GM21515 (cell line): Measurements from ENCODE around the gene RPIA.
"Not testable (repeated sequence)": the region's sequence is repeated elsewhere in the genome, so short reads cannot be mapped to it uniquely, and the experiment has no call there.

Experiments used
- ATAC-seq: cut with Tn5 transposase; IDR thresholded peaks from one replicate; pipeline ENCODE4 v1.9.1; 2021; ENCODE audit not compliant: unreplicated experiment

Gene RPIA

GRCh38 chr2:88765154-88765888 lies 73.8 kb downstream of the RPIA start:
- peak; percentile 54 for ATAC-seq

- ATAC-seq: not testable (repeated sequence)
Observed at GRCh38 chr2:88765889-88766481, 74.5 kb downstream of the RPIA start.

GRCh38 chr2:88770016-88770415 lies 78.5 kb downstream of the RPIA start:
- ATAC-seq: no peak

GRCh38 chr2:88773233-88774028 lies 82.0 kb downstream of the RPIA start:
- not testable (repeated sequence) for ATAC-seq

- not testable (repeated sequence) for ATAC-seq
Observed at GRCh38 chr2:88789213-88789612, 97.7 kb downstream of the RPIA start.

GRCh38 chr2:88795932-88796331 lies 104.5 kb downstream of the RPIA start:
- ATAC-seq: not testable (repeated sequence)

DNA sequence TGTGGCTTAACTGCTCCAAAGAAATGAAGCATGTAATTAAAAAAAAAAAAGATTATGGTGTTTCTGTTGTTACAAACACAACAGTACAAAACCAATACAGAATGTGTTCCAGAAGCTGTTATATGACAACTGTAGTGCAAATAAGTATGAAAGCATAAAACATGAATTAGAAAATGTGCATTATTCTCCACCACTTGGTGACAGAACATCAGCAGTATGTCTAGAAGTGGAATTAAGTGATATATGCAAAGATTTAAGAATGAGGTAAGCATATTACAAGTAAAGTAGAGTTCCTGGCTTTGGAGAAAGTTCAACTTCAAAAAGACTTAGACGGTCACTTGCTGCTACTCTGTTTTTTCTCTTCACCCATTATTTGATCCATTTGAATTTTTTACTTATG lies 105.0 kb downstream of the RPIA start:
- not testable (repeated sequence) for ATAC-seq

DNA sequence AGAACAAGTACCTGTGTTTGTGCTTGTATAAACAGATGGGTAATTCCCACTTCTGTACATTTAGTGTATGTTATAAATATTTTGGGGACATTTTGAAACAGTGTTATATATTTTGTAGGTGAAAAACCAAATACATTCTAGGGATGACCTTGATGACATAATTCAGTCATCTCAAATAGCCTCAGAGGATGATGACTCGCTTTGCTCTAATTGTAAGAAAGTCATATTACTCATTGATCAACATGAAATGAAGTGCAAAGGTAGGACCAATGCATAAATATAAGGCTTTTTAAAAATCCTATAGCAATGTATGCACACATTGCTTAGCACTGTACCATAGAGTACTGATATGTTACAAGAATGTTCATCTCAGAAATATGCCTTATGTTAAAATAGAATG lies 105.7 kb downstream of the RPIA start:
- ATAC-seq: not testable (repeated sequence)
